NCI-H345 treated with DMSO at 0.1 percent for 48 hours (cell line): ENCODE results near the gene CDC25A.

Source experiments
- DNase-seq: peaks from one replicate; lab custom pipeline; 2025; ENCODE audit not compliant: unreplicated experiment; lab: John Stamatoyannopoulos, UW

CDC25A gene

GRCh38 chr3:48196611-48197010, 8.4 kb upstream of the CDC25A start:
- no peak for DNase-seq

DNA sequence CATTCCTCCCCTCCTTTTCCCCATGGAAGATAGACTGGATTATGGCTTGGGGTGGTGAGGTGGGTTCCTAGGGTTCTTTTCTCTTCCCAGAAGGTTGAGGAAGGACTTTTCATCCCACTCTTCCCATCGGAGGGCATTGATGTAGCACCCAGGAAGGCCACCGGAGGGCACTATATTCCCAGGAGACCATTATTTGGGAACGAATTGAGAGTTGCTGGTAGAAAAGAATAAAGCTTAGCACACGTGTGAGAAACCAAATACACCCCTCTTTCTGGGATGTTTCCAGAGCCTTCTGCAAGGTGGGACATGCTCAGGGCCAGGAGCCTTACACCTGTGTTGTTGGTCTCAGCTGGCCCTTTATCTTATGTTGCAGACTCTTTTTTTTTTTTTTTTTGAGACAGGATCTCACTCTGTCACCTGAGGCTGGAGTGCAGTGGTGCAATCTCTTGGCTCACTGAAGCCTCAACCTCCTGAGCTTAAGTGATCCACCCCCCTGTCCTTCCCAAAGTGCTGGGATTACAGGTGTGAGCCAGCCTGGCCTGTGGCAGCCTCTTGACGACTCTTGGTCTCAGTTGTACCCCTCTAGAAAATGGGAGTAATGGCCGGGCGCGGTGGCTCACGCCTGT, 6.3 kb upstream of the CDC25A start:
- peak; percentile 24 for DNase-seq

GRCh38 chr3:48190911-48191310, 2.7 kb upstream of the CDC25A start:
- DNase-seq = no peak

GRCh38 chr3:48189321-48189720, 1.1 kb upstream of the CDC25A start:
- no peak for DNase-seq

DNA sequence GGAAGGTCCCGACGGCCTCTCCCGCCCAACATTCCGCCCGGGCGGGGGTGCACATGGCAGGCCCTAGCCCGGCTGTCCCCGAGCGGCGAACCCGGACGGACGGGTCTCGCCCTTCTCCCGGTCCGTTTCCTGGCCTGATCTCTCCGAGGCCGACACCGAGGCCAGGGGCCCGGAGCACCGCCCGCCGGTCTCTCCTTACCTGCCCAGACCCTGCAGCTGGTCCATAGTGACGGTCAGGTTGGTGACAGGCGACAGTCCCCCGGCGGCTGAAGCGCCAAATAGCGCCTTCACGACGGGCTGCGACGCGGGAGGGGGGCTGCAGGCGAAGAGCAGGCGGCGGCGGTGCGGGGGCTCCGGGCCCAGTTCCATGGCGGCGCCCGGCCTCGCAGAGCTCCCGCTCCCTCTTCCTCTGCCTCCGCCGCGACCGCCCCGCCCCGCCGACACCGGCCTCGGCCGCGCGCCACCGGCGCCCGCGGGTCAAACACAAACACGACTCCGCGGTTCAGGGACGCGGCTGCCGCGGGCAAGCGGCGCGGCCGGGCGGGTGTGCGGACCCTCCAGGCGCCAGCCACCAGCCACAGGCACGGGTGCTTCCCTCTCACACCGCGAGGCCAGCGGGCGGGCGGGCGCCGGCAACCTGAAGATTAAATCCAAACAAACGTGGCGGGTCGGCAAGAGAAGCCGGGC, 495 bp downstream of the CDC25A start:
- DNase-seq = no peak

DNA sequence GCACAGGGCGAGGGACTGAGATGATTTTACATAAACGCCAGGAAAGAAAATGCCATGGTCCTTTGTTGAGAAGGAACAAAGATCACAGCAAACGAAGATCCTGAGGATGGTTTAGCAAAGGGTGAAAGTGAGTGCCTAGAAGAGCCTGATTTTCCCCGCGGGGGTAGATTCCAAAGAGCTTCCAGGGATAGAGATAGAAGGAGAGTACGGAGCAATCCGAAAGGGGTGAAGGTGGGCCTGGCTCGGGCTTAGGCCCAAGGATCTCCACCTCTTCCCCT, 977 bp downstream of the CDC25A start:
- no peak for DNase-seq

DNA sequence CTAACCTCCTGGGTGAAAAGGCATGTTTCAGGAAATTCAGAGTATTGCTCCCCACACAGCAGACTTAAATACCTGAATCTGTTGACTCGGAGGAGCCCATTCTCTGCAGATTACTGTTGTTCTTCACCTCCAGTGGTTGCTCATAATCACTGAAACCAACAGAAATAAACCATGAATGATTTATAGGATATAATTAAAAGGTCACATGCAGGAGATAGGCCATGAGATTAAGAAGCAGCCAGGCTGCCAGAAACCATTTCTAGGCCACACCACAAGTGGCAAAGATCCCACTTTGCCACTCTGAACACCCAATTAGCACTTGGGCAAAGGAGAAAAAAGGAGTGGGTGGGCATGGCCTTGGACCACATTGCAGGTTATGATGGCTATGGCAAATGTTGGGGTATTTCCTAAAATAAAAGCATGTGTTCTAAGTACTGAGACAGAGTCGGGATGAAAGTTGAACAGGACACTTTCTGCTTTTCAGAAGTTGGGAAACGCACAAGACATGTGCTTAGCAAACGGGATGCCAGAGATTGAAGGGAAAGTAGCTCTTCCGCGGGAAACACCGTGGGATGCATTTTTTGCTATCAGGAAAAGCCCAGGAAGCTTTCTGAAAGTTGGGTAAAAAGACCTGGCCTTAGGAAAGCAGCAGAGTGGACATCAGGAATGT, 1.5 kb downstream of the CDC25A start:
- no peak for DNase-seq

- no peak for DNase-seq
Measured at GRCh38 chr3:48185129-48185528, 3.1 kb downstream of the CDC25A start.

DNA sequence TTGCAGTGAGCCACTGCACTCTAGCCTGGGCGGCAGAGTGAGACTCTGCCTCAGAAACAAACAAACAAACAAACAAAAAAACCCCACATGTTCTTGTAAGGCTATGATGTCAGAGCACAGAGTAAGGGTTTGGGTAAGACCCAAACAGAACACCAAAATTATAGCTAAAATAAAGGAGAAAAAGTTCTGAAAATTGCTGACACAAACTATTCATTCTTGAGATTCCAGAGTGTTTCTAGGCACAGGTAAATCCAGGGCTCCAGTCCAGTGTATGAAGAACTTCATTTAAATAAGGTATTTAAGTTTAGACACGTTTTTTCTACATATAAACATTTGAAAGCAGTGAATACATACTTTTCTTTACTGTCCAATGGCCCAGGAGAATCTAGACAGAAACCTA, 3.9 kb downstream of the CDC25A start:
- DNase-seq = no peak

DNA sequence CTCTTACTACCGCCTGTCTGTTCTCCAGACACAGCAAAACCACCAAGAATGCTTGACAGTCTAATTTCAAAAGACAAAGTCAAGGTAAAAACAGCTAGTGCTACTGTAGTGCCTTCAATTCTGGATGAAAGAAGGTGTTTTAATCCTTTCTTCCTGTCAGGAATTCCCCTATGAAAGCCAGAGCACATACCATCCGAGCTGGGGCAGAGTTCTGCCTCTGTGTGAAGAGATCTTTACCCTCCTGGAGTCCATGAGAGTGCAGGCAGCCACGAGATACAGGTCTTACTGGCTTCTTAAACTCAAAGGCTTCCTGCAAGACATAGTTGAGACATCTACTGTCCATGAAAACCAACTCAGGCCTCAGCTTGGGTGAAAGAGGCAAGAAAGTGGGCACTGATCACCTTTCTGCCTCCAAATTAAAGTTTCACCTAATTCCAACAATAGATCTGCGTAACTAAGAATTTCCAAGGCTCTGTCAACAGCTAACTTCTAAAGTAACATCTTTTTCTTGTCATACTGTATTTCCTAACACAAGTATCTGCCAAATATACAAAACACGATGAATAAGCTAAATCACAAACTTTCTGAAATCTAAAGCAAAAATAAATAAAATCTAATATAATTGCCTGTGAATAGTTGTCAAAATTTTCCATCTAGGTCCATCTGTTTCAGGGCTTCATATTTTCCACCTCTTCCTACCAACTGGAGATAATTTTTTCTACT, 7.5 kb downstream of the CDC25A start:
- no peak for DNase-seq

GRCh38 chr3:48180021-48180420, 8.2 kb downstream of the CDC25A start:
- DNase-seq = no peak

DNA sequence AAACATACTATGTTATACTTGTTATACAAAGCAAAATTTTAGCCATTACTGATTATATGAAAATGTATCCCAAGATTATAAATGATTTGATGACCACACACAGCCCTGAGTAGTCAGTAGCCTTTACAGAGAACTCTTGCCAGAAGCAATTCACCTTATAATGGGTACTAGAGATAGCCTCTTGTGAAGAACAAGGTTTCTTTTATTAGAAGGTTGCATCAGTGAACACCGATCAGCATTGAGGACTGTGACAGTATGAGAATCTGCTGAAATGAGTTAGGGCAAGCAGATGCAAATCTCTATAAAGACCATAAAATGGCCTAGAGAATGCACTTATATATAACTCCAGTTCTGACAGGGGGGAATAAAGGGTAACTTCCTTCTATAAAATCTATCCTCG, 10.1 kb downstream of the CDC25A start:
- DNase-seq = no peak

- no peak for DNase-seq
Measured at GRCh38 chr3:48157950-48158376, 30.3 kb downstream of the CDC25A start.

- DNase-seq = no peak
Measured at GRCh38 chr3:48157202-48157840, 30.9 kb downstream of the CDC25A start.

- DNase-seq = no peak
Measured at GRCh38 chr3:48156163-48156562, 32.1 kb downstream of the CDC25A start.

DNA sequence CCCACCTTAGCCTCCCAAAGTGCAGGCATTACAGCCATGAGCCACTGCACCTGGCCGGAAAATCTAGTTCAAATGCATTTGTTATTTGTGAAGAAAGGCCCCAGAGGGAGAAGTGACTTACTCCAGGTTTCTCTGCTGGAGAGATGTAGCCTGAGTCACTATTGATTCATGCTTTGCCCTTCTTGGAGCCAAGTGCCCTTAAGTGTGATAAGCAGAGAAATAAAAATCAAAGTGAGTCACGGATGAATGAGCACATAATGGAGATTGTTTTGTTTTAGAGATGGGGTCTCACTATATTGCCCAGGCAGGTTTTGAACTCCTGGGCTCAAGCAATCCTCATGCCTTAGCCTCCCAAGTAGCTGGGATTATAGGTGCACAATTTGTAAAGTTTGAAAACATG, 33.1 kb downstream of the CDC25A start:
- DNase-seq = no peak

DNA sequence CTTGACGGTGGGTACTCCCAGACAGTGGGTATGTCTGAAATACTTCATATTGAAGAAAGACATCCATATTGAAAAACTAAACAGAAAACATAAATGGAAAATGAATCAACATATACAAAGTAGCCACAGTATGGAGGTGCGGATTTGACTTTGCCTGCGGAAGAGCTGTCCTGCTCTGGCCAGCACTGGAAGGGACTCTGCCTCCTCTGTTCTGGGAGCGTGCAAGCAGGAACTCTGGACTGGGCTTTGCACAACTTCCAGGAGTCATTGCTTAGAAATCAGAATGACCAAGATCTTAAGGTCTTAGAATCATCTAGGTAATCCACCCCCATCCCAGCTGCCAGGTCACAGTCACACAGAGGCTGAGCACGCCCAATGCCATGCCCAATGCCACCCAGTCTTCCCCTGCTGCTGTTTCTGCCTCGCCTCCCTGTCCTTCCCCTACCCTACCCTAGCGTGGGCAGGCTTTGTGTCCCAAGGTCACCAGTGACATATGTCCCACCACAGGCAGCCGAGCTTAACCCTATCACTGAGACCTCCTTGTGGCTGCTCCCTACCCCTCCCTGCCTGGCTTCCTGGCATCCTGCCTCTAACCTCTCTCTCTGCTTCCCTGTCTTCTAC, 36.3 kb downstream of the CDC25A start:
- no peak for DNase-seq

DNA sequence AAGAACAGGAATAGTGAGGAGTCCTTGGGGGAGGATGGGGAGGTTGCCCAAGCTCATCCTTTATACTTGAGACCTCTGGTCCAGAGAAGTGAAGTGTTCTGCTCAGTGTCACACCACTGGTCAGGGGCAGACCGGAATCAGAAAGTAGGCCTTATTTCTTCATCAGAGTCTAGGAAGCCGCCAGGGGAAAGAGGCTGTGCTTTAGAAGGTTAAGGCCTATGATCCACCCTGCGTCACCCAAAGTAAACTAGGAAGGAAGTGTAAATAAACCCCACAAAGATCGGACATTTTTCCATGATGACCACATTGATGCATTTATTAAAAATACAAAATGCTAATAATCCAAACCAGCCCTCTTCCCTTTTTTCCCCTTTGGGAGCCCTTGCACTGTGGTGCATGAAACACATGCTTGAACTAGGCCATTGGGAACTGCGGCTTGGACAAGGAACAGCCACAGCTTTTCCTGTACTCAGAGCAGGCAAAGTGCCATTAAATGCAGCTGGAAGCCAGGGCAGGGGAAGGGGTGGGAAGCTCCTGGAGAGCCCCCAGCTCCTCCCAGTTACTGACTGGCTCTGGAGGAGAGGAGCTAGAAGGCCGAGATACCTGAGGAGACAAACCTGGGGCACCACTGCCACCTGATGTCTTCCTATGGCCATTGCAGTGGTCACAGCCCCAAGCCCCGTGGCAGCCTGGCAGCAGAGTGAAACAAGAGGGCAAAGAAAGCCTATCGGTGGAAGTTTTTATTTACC, 37.0 kb downstream of the CDC25A start:
- DNase-seq = peak; percentile 11

DNA sequence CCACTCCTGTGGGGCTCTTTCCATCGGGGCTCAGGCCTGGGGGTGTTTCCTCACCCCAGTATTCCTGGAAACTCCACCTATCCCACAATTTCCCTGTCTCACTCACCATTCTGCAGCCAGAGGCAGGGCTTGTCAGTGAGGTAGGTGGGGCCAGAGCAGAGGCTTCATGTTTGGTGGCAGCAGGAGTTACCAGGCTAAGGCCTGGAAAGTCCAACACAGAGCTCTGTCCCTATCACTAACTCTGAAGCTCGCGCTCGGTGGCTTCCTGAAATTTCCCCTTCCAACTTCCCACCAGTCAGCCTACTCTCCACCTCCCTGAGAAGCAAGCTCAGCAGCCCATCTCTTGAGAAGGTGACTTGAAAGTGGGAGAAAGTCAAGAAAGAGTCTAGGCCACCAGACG, 44.2 kb downstream of the CDC25A start:
- no peak for DNase-seq

- no peak for DNase-seq
Measured at GRCh38 chr3:48143567-48143966, 44.6 kb downstream of the CDC25A start.
